Smooth muscle cell (in vitro differentiated cells): ENCODE data around the gene ST6GAL2. TPM values are rescaled to one million over a fixed set of nuclear protein-coding genes. Genes with fewer than 3 reads are reported as not detected.

Experiments used
- DNase-seq: peaks from one replicate; lab custom pipeline; 2025; ENCODE audit not compliant: unreplicated experiment; lab: John Stamatoyannopoulos, UW
- H2AFZ ChIP-seq: fragments of 200-600 bp; sonication (generic); 2 replicates; pipeline ENCODE4 v1.6.0; 2016; ENCODE audit warnings: antibody characterized with exemption, low read depth, mild to moderate bottlenecking
- H3F3A ChIP-seq: fragments of 200-600 bp; sonication (generic); 2 replicates; pipeline ENCODE4 v1.6.0; 2017; ENCODE audit warnings: antibody characterized with exemption, low read depth
- H3K27ac ChIP-seq: fragments of 200-600 bp; sonication (generic); 2 replicates; pipeline ENCODE4 v1.5.1; 2016; ENCODE audit warnings: low read depth, mild to moderate bottlenecking
- H3K27me3 ChIP-seq: fragments of 200-600 bp; sonication (generic); 2 replicates; pipeline ENCODE4 v1.6.1; 2016; ENCODE audit warnings: low read depth, mild to moderate bottlenecking
- H3K36me3 ChIP-seq: fragments of 200-600 bp; sonication (generic); 2 replicates; pipeline ENCODE4 v1.5.1; 2016; ENCODE audit warnings: low read depth
- H3K4me1 ChIP-seq: fragments of 200-600 bp; sonication (generic); 2 replicates; pipeline ENCODE4 v1.5.1; 2016; ENCODE audit warnings: low read depth
- H3K4me2 ChIP-seq: fragments of 200-600 bp; sonication (generic); 2 replicates; pipeline ENCODE4 v1.6.0; 2016; ENCODE audit warnings: mild to moderate bottlenecking
- H3K4me3 ChIP-seq: fragments of 200-600 bp; sonication (generic); 2 replicates; pipeline ENCODE4 v1.5.1; 2016; ENCODE audit warnings: mild to moderate bottlenecking
- H3K79me2 ChIP-seq: fragments of 200-600 bp; sonication (generic); 2 replicates; pipeline ENCODE4 v1.6.0; 2016; ENCODE audit warnings: low read depth, mild to moderate bottlenecking
- H3K9ac ChIP-seq: fragments of 200-600 bp; sonication (generic); 2 replicates; pipeline ENCODE4 v1.6.0; 2016; ENCODE audit warnings: low read depth
- H3K9me3 ChIP-seq: fragments of 200-600 bp; sonication (generic); replicated peaks from 2 replicates; pipeline ENCODE4 v1.5.1; 2016; ENCODE audit warnings: low read depth
- H4K20me1 ChIP-seq: fragments of 200-600 bp; sonication (generic); 2 replicates; pipeline ENCODE4 v1.6.0; 2016; ENCODE audit warnings: low read depth
- WGBS: methylation state at CpG from one replicate; pipeline ENCODE4 v1.1.7; 2016; ENCODE audit warnings: low lambda C conversion rate; 5-methylcytosine and 5-hydroxymethylcytosine counted together
- polyA plus RNA-seq: library from polyadenylated mRNA; unstranded; fragments of >200 nt; fragmentation: Nextera tagmentation; extraction: Ambion mirVana; gene quantifications from 2 replicates; pipeline ENCODE4 v1.2.1, GENCODE V29; 2016
- total RNA-seq: library from RNA; depleted of rRNA; stranded (reverse); fragments of >200 nt; gene quantifications from 2 replicates; pipeline ENCODE4 v1.2.3, GENCODE V29; 2014
- TF ChIP-seq, protein P1 (sequence below): fragments of 200-600 bp; sonication (generic); IDR thresholded peaks from 2 replicates; pipeline ENCODE4 v1.5.1; 2017; ENCODE audit warnings: borderline replicate concordance, mild to moderate bottlenecking, antibody characterized with exemption; ENCODE audit not compliant: insufficient read depth, poor library complexity, severe bottlenecking

Gene ST6GAL2
- total and polyA plus RNA-seq, 2 experiments from 2014 or later, result 42.5 to 64.6 TPM

DNA sequence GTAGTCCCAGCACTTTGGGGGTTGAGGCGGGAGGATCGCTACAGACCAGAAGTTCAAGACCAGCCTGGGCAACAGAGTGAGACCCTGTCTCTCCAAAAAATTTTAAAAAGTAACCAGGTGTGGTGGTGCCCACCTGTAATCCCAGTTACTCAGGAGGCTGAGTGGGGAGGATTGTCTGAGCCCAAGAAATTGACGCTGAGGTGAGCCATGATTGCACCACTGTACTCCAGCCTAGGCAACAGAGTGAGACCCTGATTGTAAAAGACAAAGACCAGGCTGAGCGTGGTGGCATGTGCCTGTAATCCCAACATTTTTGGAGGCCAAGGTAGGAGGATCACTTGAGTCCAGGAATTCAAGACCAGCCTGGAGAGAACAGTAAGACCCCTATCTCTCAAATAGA is 7.8 kb downstream of the ST6GAL2 start:
- H3K9me3 ChIP-seq, result no peaks in the 10 kb centered on the region
- 96% methylated on average over 4 of the region's 4 CpGs for WGBS
- H3K9ac ChIP-seq, result no peak overlapping the region
- peaks cover 95% of the 10 kb centered on the region for H4K20me1 ChIP-seq
- H2AFZ ChIP-seq, result no peak overlapping the region
- no peak overlapping the region for H3K27ac ChIP-seq
- DNase-seq, result no peak
- TF ChIP-seq, protein P1, sequence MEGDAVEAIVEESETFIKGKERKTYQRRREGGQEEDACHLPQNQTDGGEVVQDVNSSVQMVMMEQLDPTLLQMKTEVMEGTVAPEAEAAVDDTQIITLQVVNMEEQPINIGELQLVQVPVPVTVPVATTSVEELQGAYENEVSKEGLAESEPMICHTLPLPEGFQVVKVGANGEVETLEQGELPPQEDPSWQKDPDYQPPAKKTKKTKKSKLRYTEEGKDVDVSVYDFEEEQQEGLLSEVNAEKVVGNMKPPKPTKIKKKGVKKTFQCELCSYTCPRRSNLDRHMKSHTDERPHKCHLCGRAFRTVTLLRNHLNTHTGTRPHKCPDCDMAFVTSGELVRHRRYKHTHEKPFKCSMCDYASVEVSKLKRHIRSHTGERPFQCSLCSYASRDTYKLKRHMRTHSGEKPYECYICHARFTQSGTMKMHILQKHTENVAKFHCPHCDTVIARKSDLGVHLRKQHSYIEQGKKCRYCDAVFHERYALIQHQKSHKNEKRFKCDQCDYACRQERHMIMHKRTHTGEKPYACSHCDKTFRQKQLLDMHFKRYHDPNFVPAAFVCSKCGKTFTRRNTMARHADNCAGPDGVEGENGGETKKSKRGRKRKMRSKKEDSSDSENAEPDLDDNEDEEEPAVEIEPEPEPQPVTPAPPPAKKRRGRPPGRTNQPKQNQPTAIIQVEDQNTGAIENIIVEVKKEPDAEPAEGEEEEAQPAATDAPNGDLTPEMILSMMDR, result no peak
- H3K4me1 ChIP-seq, result no peaks in the 10 kb centered on the region
- no peaks in the 10 kb centered on the region for H3K36me3 ChIP-seq
- H3K4me2 ChIP-seq, result no peak overlapping the region
- H3K27me3 ChIP-seq, result no peaks in the 10 kb centered on the region
- peaks cover 100% of the 10 kb centered on the region for H3K79me2 ChIP-seq
- no peak overlapping the region for H3K4me3 ChIP-seq
- H3F3A ChIP-seq, result peaks cover 6% of the 10 kb centered on the region

DNA sequence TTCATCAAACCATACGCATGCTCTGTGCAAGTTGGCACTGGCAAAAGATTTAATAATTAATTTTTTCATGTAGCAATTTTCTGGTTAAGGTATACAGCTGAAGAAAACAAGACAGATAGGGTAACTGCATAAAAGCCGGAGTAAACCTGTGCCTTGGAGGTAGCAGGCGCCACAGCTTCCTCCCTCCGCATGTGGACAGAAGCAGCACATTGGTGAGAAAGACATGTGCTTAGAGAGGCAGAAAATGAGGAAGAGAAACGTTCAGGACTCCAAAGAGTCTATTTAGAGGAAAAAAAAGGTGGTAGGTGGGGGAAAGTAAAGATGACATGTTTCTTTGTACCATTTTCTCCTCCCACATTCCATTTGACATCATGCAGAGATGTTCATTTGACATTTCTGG is 9.3 kb downstream of the ST6GAL2 start:
- Histone ChIP-seq H4K20me1 (peaks cover 93% of the 10 kb centered on the region), H3K27ac (no peak overlapping the region), H3K4me3 (no peak overlapping the region), H3K36me3 (no peaks in the 10 kb centered on the region), H2AFZ (no peak overlapping the region), H3K9ac (no peak overlapping the region), H3F3A (no peaks in the 10 kb centered on the region), H3K9me3 (no peaks in the 10 kb centered on the region), H3K79me2 (peaks cover 97% of the 10 kb centered on the region), H3K4me1 (no peaks in the 10 kb centered on the region), H3K27me3 (no peaks in the 10 kb centered on the region), H3K4me2 (no peak overlapping the region)
- TF ChIP-seq, protein P1, result no peak
- WGBS, result 90% methylated on average over 5 of the region's 5 CpGs
- no peak for DNase-seq

DNA sequence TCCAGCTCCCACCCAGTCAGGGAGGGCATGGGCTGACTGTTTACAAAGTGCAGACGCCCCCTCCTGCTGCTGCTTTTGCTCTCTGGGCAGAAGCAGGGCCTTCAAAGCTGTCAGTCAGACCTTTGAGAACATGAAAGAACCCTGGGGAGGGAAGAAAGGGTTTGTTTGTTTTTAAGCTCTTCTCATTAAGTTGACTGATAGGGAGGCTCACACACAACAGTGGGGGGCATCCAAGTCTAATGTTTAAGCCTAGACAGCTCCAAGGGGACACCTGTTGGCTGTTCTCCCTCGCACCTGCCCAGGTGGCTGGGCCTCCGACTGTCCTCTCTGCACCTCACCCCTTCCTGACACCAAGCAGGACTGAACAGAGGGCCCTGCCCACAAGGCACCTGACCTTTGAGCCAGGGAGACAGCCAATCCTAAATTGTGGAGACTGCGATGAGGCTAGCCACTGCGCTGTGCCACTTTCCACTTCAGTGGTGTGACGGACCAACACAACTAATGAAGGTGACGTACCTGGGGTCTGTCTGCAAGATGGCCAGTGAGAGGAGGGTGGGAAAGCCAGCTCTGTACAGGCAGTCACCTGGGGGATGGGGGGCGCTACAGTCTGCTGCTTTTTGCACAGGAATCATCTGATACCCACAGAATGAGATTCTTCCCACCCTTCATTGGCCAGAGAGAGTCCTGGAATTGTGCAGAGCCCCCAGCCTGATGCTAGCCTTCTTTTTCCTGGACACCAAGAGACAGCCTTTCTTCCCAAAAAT is 16.3 kb downstream of the ST6GAL2 start:
- H3K36me3 ChIP-seq, result no peaks in the 10 kb centered on the region
- no peak overlapping the region for H3K4me3 ChIP-seq
- TF ChIP-seq, protein P1, result no peak
- no peak overlapping the region for H3K27ac ChIP-seq
- H3K27me3 ChIP-seq, result no peaks in the 10 kb centered on the region
- no peaks in the 10 kb centered on the region for H3K9me3 ChIP-seq
- peaks cover 95% of the 10 kb centered on the region for H4K20me1 ChIP-seq
- H3K4me1 ChIP-seq, result peaks cover 25% of the 10 kb centered on the region
- DNase-seq, result no peak
- H2AFZ ChIP-seq, result no peak overlapping the region
- H3K9ac ChIP-seq, result no peak overlapping the region
- 85% methylated on average over 8 of the region's 8 CpGs for WGBS
- H3K79me2 ChIP-seq, result peaks cover 95% of the 10 kb centered on the region
- no peak overlapping the region for H3K4me2 ChIP-seq
- no peaks in the 10 kb centered on the region for H3F3A ChIP-seq

DNA sequence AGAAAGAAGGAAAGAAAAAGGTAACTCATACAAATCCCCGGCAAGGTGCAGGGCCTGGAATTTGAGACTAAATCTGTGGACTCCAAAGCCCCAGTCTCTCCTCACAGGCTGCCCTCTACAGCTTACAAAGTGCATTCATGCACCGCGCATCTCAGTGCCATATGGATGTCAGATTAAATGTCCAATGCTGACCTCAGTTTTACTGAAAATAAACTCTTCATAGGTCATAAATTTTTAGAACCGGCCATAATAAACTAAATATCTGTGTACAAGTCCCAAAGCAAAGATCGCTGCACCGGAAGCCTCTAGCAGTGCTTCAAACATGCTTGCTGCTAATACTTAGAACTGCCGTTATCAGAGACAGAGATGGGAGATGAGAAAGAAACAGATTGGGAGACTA is 17.7 kb downstream of the ST6GAL2 start:
- 56% methylated on average over 7 of the region's 7 CpGs for WGBS
- peaks cover 25% of the 10 kb centered on the region for H3K4me1 ChIP-seq
- TF ChIP-seq, protein P1, result peak; percentile 42

More for the DNA sequence above, 17.7 kb downstream of the ST6GAL2 start:
- Histone ChIP-seq H3K36me3 (no peaks in the 10 kb centered on the region), H2AFZ (no peak overlapping the region), H3K79me2 (peaks cover 94% of the 10 kb centered on the region), H3F3A (no peaks in the 10 kb centered on the region), H4K20me1 (peaks cover 95% of the 10 kb centered on the region), H3K27me3 (no peaks in the 10 kb centered on the region), H3K9ac (no peak overlapping the region), H3K9me3 (no peaks in the 10 kb centered on the region), H3K4me2 (peak overlapping the region; percentile 69), H3K4me3 (no peak overlapping the region), H3K27ac (peak overlapping the region; percentile 56)
- DNase-seq, result no peak
